Thymus (tissue), 11 donors: ENCODE data around the gene TSC22D4. TPM values are rescaled to one million over a fixed set of nuclear protein-coding genes. Genes with fewer than 3 reads are reported as not detected.

Source experiments
- DNase-seq, 9 donors: peaks; one replicate each; pipeline ENCODE4 v3.0.0-alpha.2; 2013; ENCODE audit warnings: low spot score in 9 of 9, low read depth in 6 of 9, missing footprints in 1 of 9
- H3K27ac ChIP-seq, 2 donors: one replicate each; pipeline ENCODE4 v1.5.1; 2013; ENCODE audit warnings: control low read depth in 1 of 2, low read depth in 1 of 2, low read length in 1 of 2, mild to moderate bottlenecking in 1 of 2, moderate library complexity in 1 of 2
- H3K27me3 ChIP-seq, 2 donors: one replicate each; pipeline ENCODE4 v1.5.1; 2013; ENCODE audit warnings: low read length in 1 of 2; ENCODE audit not compliant: control insufficient read depth in 2 of 2, insufficient read depth in 1 of 2
- H3K36me3 ChIP-seq, 2 donors: one replicate each; pipeline ENCODE4 v1.5.1; 2013; ENCODE audit warnings: low read length in 1 of 2, mild to moderate bottlenecking in 1 of 2, moderate library complexity in 1 of 2; ENCODE audit not compliant: control insufficient read depth in 2 of 2, insufficient read depth in 2 of 2
- H3K4me1 ChIP-seq, 2 donors: one replicate each; pipeline ENCODE4 v1.5.1; 2013; ENCODE audit warnings: low read length in 2 of 2; ENCODE audit not compliant: control insufficient read depth in 2 of 2, insufficient read depth in 2 of 2
- H3K4me3 ChIP-seq, 2 donors: one replicate each; pipeline ENCODE4 v1.5.1; 2013; ENCODE audit warnings: low read length in 2 of 2, control low read depth in 1 of 2, mild to moderate bottlenecking in 1 of 2
- H3K9me3 ChIP-seq, 2 donors: one replicate each; pipeline ENCODE4 v1.5.1; 2013; ENCODE audit warnings: low read length in 1 of 2, mild to moderate bottlenecking in 1 of 2; ENCODE audit not compliant: control insufficient read depth in 2 of 2, insufficient read depth in 1 of 2
- WGBS: extraction: QIAGEN DNeasy Blood & Tissue Kit; methylation state at CpG from one replicate; pipeline ENCODE4 v1.1.7; 2013; 5-methylcytosine and 5-hydroxymethylcytosine counted together
- polyA plus RNA-seq: library from polyadenylated mRNA; stranded (reverse); fragments of 200-250 nt; gene quantifications from one replicate; pipeline ENCODE4 v1.2.3, GENCODE V29; 2013
- total RNA-seq: library from RNA; stranded (reverse); fragments of 120-200 nt; gene quantifications from one replicate; pipeline ENCODE4 v1.2.4, GENCODE V29; 2013
- donor health status: healthy.

Gene TSC22D4
- total and polyA plus RNA-seq, 2 donors, result 37.4 to 67.7 TPM

- Histone ChIP-seq H3K27me3 (no peaks in the 10 kb centered on the region), H3K27ac (no peak overlapping the region), H3K4me3 (no peak overlapping the region), H3K36me3 (no peaks in the 10 kb centered on the region), H3K4me1 (no peaks in the 10 kb centered on the region), H3K9me3 (no peaks in the 10 kb centered on the region)
- WGBS, result 98% methylated on average over 1 of the region's 1 CpG
- no peak for DNase-seq
Measured at GRCh38 chr7:100418930-100419659, 59.9 kb downstream of the TSC22D4 start.

Other genes starting within 250 kb of the TSC22D4 start
- gene SPDYE3, start 171.5 kb downstream of the TSC22D4 start, total RNA-seq, result not detected
- gene SPDYE3, start 171.5 kb downstream of the TSC22D4 start, polyA plus RNA-seq, result 0.27 TPM
- 19.5 TPM for gene PILRB, start 121.1 kb downstream of the TSC22D4 start, total RNA-seq
- 128 TPM for gene PILRB, start 121.1 kb downstream of the TSC22D4 start, polyA plus RNA-seq
- 4.6 TPM for gene PILRA, start 105.7 kb downstream of the TSC22D4 start, total RNA-seq
- gene PILRA, start 105.7 kb downstream of the TSC22D4 start, polyA plus RNA-seq, result 12.2 TPM
- gene ZCWPW1, start 50.5 kb downstream of the TSC22D4 start, total RNA-seq, result 4.8 TPM
- gene ZCWPW1, start 50.5 kb downstream of the TSC22D4 start, polyA plus RNA-seq, result 33.9 TPM
- gene MEPCE, start 49.4 kb downstream of the TSC22D4 start, total RNA-seq, result 32.0 TPM
- 37.4 TPM for gene MEPCE, start 49.4 kb downstream of the TSC22D4 start, polyA plus RNA-seq
- gene PPP1R35, start 42.7 kb downstream of the TSC22D4 start, total RNA-seq, result 91.1 TPM
- 107 TPM for gene PPP1R35, start 42.7 kb downstream of the TSC22D4 start, polyA plus RNA-seq
- 0.76 TPM for gene SPACDR, start 15.0 kb downstream of the TSC22D4 start, total RNA-seq
- gene SPACDR, start 15.0 kb downstream of the TSC22D4 start, polyA plus RNA-seq, result 2.4 TPM
- 0.24 TPM for gene NYAP1, start 4.7 kb upstream of the TSC22D4 start, total RNA-seq
- gene NYAP1, start 4.7 kb upstream of the TSC22D4 start, polyA plus RNA-seq, result 0.66 TPM
- 7.4 TPM for gene AGFG2, start 60.0 kb upstream of the TSC22D4 start, total RNA-seq
- gene AGFG2, start 60.0 kb upstream of the TSC22D4 start, polyA plus RNA-seq, result 15.4 TPM
- gene SAP25, start 94.7 kb upstream of the TSC22D4 start, total RNA-seq, result 7.7 TPM
- gene SAP25, start 94.7 kb upstream of the TSC22D4 start, polyA plus RNA-seq, result 183 TPM
- gene LRCH4, start 106.9 kb upstream of the TSC22D4 start, total RNA-seq, result 44.0 TPM
- gene LRCH4, start 106.9 kb upstream of the TSC22D4 start, polyA plus RNA-seq, result 423 TPM
- gene FBXO24, start 107.1 kb upstream of the TSC22D4 start, total RNA-seq, result 0.19 TPM
- 1.3 TPM for gene FBXO24, start 107.1 kb upstream of the TSC22D4 start, polyA plus RNA-seq
- gene PCOLCE, start 123.1 kb upstream of the TSC22D4 start, total RNA-seq, result 8.2 TPM
- gene PCOLCE, start 123.1 kb upstream of the TSC22D4 start, polyA plus RNA-seq, result 25.3 TPM
- 4.7 TPM for gene MOSPD3, start 133.3 kb upstream of the TSC22D4 start, total RNA-seq
- 21.6 TPM for gene MOSPD3, start 133.3 kb upstream of the TSC22D4 start, polyA plus RNA-seq
- 0.80 TPM for gene TFR2, start 162.3 kb upstream of the TSC22D4 start, total RNA-seq
- 1.0 TPM for gene TFR2, start 162.3 kb upstream of the TSC22D4 start, polyA plus RNA-seq
- 0.05 TPM for gene ACTL6B, start 177.2 kb upstream of the TSC22D4 start, total RNA-seq
- 0.18 TPM for gene ACTL6B, start 177.2 kb upstream of the TSC22D4 start, polyA plus RNA-seq
- gene GNB2, start 194.5 kb upstream of the TSC22D4 start, total RNA-seq, result 45.8 TPM
- gene GNB2, start 194.5 kb upstream of the TSC22D4 start, polyA plus RNA-seq, result 130 TPM
- 13.8 TPM for gene GIGYF1, start 215.0 kb upstream of the TSC22D4 start, total RNA-seq
- gene GIGYF1, start 215.0 kb upstream of the TSC22D4 start, polyA plus RNA-seq, result 60.1 TPM
- gene POP7, start 226.9 kb upstream of the TSC22D4 start, total RNA-seq, result 35.4 TPM
- 31.2 TPM for gene POP7, start 226.9 kb upstream of the TSC22D4 start, polyA plus RNA-seq
- 0.09 TPM for gene EPO, start 241.3 kb upstream of the TSC22D4 start, total RNA-seq
- gene EPO, start 241.3 kb upstream of the TSC22D4 start, polyA plus RNA-seq, result 1.0 TPM